ENCODE results near the gene KRTAP10-12.
"Not testable (repeated sequence)": the region's sequence is repeated elsewhere in the genome, so short reads cannot be mapped to it uniquely, and the experiment has no call there.

KRTAP10-12 gene

GRCh38 chr21:44697172-44697810 is at the start of gene KRTAP10-12:
KRTAP10-12 (plus strand) TSS chr21:44697172; CDS start chr21:44697202, 30 bp downstream.
- DNase-seq (ENCODE audit: low spot score) = not testable (repeated sequence)

GRCh38 chr21:44647222-44647552 is 49.8 kb upstream of the KRTAP10-12 start:
- no peak for DNase-seq (ENCODE audit: low spot score)

GRCh38 chr21:44648557-44649311 is 48.2 kb upstream of the KRTAP10-12 start:
- no peak for DNase-seq (ENCODE audit: low spot score)

- DNase-seq (ENCODE audit: low spot score) = no peak
Observed at GRCh38 chr21:44649521-44650100, 47.4 kb upstream of the KRTAP10-12 start.

- no peak for DNase-seq (ENCODE audit: low spot score)
Observed at GRCh38 chr21:44650265-44650972, 46.6 kb upstream of the KRTAP10-12 start.

GRCh38 chr21:44650973-44651675 is 45.8 kb upstream of the KRTAP10-12 start:
- no peak for DNase-seq (ENCODE audit: low spot score)

- no peak for DNase-seq (ENCODE audit: low spot score)
Observed at GRCh38 chr21:44653123-44653522, 43.8 kb upstream of the KRTAP10-12 start.

GRCh38 chr21:44653656-44654575 is 43.1 kb upstream of the KRTAP10-12 start:
- no peak for DNase-seq (ENCODE audit: low spot score)

- DNase-seq (ENCODE audit: low spot score) = no peak
Observed at GRCh38 chr21:44654576-44655175, 42.3 kb upstream of the KRTAP10-12 start, which contains the start of gene KRTAP12-4. KRTAP12-4 (minus strand) TSS chr21:44654659; CDS start chr21:44654614, 45 bp downstream.

GRCh38 chr21:44656868-44657267 is 40.1 kb upstream of the KRTAP10-12 start:
- DNase-seq (ENCODE audit: low spot score) = no peak

GRCh38 chr21:44657635-44658540 is 39.1 kb upstream of the KRTAP10-12 start, which contains the start of gene KRTAP12-3:
KRTAP12-3 (plus strand) TSS chr21:44657932; CDS start chr21:44657980, 48 bp downstream.
- DNase-seq (ENCODE audit: low spot score) = peak; percentile 46

- no peak for DNase-seq (ENCODE audit: low spot score)
Observed at GRCh38 chr21:44658541-44658910, 38.4 kb upstream of the KRTAP10-12 start.

GRCh38 chr21:44658913-44659595 is 37.9 kb upstream of the KRTAP10-12 start:
- no peak for DNase-seq (ENCODE audit: low spot score)

GRCh38 chr21:44661567-44661966 is 35.4 kb upstream of the KRTAP10-12 start:
- DNase-seq (ENCODE audit: low spot score) = not testable (repeated sequence)

- no peak for DNase-seq (ENCODE audit: low spot score)
Observed at GRCh38 chr21:44664691-44665090, 32.3 kb upstream of the KRTAP10-12 start.

GRCh38 chr21:44666401-44667320 is 30.3 kb upstream of the KRTAP10-12 start, which contains the start of gene KRTAP12-2:
KRTAP12-2 (minus strand) TSS chr21:44666927; CDS start chr21:44666886, 41 bp downstream.
- DNase-seq (ENCODE audit: low spot score) = no peak

GRCh38 chr21:44667612-44668011 is 29.4 kb upstream of the KRTAP10-12 start:
- DNase-seq (ENCODE audit: low spot score) = no peak
